WTC11 (cell line): ENCODE measurements around the gene TMEM40. TPM values are rescaled to one million over a fixed set of nuclear protein-coding genes. Genes with fewer than 3 reads are reported as not detected.

Experiments
- ATAC-seq: fragments of 200-7000 bp; cut with Tn5 transposase; 2 replicates; pipeline ENCODE4 v1.10.0; 2021; ENCODE audit warnings: mild to moderate bottlenecking, moderate library complexity
- CTCF ChIA-PET: fragments of 300-600 bp; sonication (Branson Sonifier 250); formaldehyde crosslinking; loops from one replicate; lab custom pipeline; 2021; ENCODE audit warnings: antibody characterized with exemption; lab: Charles Lee
- POLR2A ChIA-PET: fragments of 350-600 bp; sonication (Branson Sonifier 250); formaldehyde crosslinking; loops from one replicate; lab custom pipeline; 2021; ENCODE audit warnings: antibody characterized with exemption; lab: Charles Lee
- DNase-seq: peaks from one replicate; pipeline ENCODE4 v3.0.0; 2021; ENCODE audit warnings: low spot score
- H3K27ac Mint-ChIP-seq: 2 replicates; pipeline ENCODE4 v1.8.0; 2021; ENCODE audit warnings: mixed read lengths
- H3K27me3 Mint-ChIP-seq: 2 replicates; pipeline ENCODE4 v1.8.0; 2021; ENCODE audit warnings: low read depth, mild to moderate bottlenecking, moderate library complexity, mixed read lengths
- H3K36me3 Mint-ChIP-seq: 2 replicates; pipeline ENCODE4 v1.8.0; 2021; ENCODE audit warnings: mixed read lengths
- H3K4me1 Mint-ChIP-seq: 2 replicates; pipeline ENCODE4 v1.8.0; 2022; ENCODE audit warnings: mixed read lengths
- H3K4me3 Mint-ChIP-seq: 2 replicates; pipeline ENCODE4 v1.8.0; 2021; ENCODE audit warnings: mild to moderate bottlenecking, moderate library complexity, mixed read lengths
- H3K9me3 Mint-ChIP-seq: 2 replicates; pipeline ENCODE4 v1.8.0; 2021; ENCODE audit warnings: mixed read lengths
- ESRRA ChIP-seq: sonication (generic); formaldehyde crosslinking; IDR thresholded peaks from 2 replicates; pipeline ENCODE4 v1.8.1; 2022; ENCODE audit warnings: mild to moderate bottlenecking, missing genetic modification reagents, borderline replicate concordance
- GABPB1 ChIP-seq: sonication (generic); formaldehyde crosslinking; IDR thresholded peaks from 2 replicates; pipeline ENCODE4 v1.8.1; 2023; ENCODE audit warnings: mild to moderate bottlenecking, missing genetic modification reagents
- JUN ChIP-seq: sonication (generic); formaldehyde crosslinking; IDR thresholded peaks from 2 replicates; pipeline ENCODE4 v1.8.0; 2023; ENCODE audit warnings: mild to moderate bottlenecking, missing genetic modification reagents
- NR1H2 ChIP-seq: sonication (generic); formaldehyde crosslinking; IDR thresholded peaks from 2 replicates; pipeline ENCODE4 v1.9.0; 2021; ENCODE audit warnings: mild to moderate bottlenecking, moderate library complexity, missing genetic modification reagents
- RORB ChIP-seq: fragments of 250-450 bp; sonication (Bioruptor Pico); IDR thresholded peaks from 2 replicates; pipeline ENCODE4 v1.9.0; 2021; ENCODE audit warnings: mild to moderate bottlenecking
- SMAD3 ChIP-seq: sonication (generic); formaldehyde crosslinking; IDR thresholded peaks from 2 replicates; pipeline ENCODE4 v1.8.0; 2022; ENCODE audit warnings: missing genetic modification reagents, mild to moderate bottlenecking, borderline replicate concordance
- TEAD1 ChIP-seq: sonication (generic); formaldehyde crosslinking; IDR thresholded peaks from 2 replicates; pipeline ENCODE4 v1.8.0; 2022; ENCODE audit warnings: mild to moderate bottlenecking, missing genetic modification reagents
- ZNF232 ChIP-seq: sonication (generic); formaldehyde crosslinking; IDR thresholded peaks from 2 replicates; pipeline ENCODE4 v1.8.0; 2022; ENCODE audit warnings: mild to moderate bottlenecking, missing genetic modification reagents
- ZNF317 ChIP-seq: sonication (generic); formaldehyde crosslinking; IDR thresholded peaks from 2 replicates; pipeline ENCODE4 v1.8.1; 2023; ENCODE audit warnings: low read depth, mild to moderate bottlenecking, moderate library complexity, missing genetic modification reagents, borderline replicate concordance
- ZNF396 ChIP-seq: fragments of 250-450 bp; sonication (Bioruptor Pico); IDR thresholded peaks from 2 replicates; pipeline ENCODE4 v1.8.0; 2021; ENCODE audit warnings: mild to moderate bottlenecking, moderate library complexity, borderline replicate concordance
- ZNF423 ChIP-seq: fragments of 250-450 bp; sonication (Bioruptor Pico); IDR thresholded peaks from 2 replicates; pipeline ENCODE4 v2.1.2; 2022; ENCODE audit warnings: mild to moderate bottlenecking, moderate library complexity
- total RNA-seq: library from RNA; stranded (reverse); gene quantifications from 3 replicates; pipeline ENCODE4 v1.2.3, GENCODE V29; 2021
- TF ChIP-seq, protein P1 (sequence below): fragments of 200-600 bp; IDR thresholded peaks from 2 replicates; pipeline ENCODE4 v1.8.0; 2022; ENCODE audit warnings: antibody characterized with exemption
- TF ChIP-seq, protein P2 (sequence below): sonication (generic); formaldehyde crosslinking; IDR thresholded peaks from 2 replicates; pipeline ENCODE4 v1.8.1; 2023; ENCODE audit warnings: mild to moderate bottlenecking, moderate library complexity, missing genetic modification reagents
- TF ChIP-seq, protein P3 (sequence below): sonication (generic); formaldehyde crosslinking; IDR thresholded peaks from 2 replicates; pipeline ENCODE4 v1.8.1; 2023; ENCODE audit warnings: mild to moderate bottlenecking, missing genetic modification reagents
- TF ChIP-seq, protein P4 (sequence below): fragments of 250-450 bp; sonication (Bioruptor Pico); IDR thresholded peaks from 2 replicates; pipeline ENCODE4 v1.9.0; 2021; ENCODE audit warnings: mild to moderate bottlenecking
- TF ChIP-seq, protein P5 (sequence below): sonication (generic); formaldehyde crosslinking; IDR thresholded peaks from 2 replicates; pipeline ENCODE4 v1.8.1; 2022; ENCODE audit warnings: mild to moderate bottlenecking, moderate library complexity, missing genetic modification reagents
- TF ChIP-seq, protein P6 (sequence below): sonication (generic); formaldehyde crosslinking; IDR thresholded peaks from 2 replicates; pipeline ENCODE4 v1.8.0; 2022; ENCODE audit warnings: mild to moderate bottlenecking, missing genetic modification reagents

TMEM40 gene
- total RNA-seq, 1 experiment from 2014 or later: 0.17 TPM

DNA sequence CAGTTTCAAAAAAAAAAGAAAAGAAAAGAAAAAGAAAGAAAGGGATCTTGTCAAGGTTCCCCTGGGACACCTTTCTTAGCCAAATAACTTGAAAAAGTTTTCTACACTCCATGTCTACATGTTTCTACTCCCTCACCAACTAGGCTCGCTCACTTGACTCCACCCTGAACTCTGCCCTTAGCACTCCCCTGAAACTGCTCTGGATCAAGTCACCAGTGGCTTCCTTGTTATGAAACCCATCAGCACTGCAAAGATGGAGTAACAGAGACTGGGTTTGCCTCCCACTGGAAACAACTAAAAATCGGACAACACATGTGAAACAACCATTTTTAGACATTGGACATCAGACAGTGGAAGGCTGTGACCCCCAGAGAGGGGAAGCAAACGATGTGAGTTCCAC is 36.8 kb downstream of the TMEM40 start (continued):
- TF ChIP-seq, protein P1, sequence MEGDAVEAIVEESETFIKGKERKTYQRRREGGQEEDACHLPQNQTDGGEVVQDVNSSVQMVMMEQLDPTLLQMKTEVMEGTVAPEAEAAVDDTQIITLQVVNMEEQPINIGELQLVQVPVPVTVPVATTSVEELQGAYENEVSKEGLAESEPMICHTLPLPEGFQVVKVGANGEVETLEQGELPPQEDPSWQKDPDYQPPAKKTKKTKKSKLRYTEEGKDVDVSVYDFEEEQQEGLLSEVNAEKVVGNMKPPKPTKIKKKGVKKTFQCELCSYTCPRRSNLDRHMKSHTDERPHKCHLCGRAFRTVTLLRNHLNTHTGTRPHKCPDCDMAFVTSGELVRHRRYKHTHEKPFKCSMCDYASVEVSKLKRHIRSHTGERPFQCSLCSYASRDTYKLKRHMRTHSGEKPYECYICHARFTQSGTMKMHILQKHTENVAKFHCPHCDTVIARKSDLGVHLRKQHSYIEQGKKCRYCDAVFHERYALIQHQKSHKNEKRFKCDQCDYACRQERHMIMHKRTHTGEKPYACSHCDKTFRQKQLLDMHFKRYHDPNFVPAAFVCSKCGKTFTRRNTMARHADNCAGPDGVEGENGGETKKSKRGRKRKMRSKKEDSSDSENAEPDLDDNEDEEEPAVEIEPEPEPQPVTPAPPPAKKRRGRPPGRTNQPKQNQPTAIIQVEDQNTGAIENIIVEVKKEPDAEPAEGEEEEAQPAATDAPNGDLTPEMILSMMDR: no peak
- TF ChIP-seq NR1H2 (CRISPR knock-in tag) (no peak), ESRRA (CRISPR knock-in tag) (no peak)
- TF ChIP-seq, protein P2, sequence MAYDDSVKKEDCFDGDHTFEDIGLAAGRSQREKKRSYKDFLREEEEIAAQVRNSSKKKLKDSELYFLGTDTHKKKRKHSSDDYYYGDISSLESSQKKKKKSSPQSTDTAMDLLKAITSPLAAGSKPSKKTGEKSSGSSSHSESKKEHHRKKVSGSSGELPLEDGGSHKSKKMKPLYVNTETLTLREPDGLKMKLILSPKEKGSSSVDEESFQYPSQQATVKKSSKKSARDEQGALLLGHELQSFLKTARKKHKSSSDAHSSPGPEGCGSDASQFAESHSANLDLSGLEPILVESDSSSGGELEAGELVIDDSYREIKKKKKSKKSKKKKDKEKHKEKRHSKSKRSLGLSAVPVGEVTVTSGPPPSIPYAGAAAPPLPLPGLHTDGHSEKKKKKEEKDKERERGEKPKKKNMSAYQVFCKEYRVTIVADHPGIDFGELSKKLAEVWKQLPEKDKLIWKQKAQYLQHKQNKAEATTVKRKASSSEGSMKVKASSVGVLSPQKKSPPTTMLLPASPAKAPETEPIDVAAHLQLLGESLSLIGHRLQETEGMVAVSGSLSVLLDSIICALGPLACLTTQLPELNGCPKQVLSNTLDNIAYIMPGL (CRISPR knock-in tag): no peak
- TF ChIP-seq, protein P3, sequence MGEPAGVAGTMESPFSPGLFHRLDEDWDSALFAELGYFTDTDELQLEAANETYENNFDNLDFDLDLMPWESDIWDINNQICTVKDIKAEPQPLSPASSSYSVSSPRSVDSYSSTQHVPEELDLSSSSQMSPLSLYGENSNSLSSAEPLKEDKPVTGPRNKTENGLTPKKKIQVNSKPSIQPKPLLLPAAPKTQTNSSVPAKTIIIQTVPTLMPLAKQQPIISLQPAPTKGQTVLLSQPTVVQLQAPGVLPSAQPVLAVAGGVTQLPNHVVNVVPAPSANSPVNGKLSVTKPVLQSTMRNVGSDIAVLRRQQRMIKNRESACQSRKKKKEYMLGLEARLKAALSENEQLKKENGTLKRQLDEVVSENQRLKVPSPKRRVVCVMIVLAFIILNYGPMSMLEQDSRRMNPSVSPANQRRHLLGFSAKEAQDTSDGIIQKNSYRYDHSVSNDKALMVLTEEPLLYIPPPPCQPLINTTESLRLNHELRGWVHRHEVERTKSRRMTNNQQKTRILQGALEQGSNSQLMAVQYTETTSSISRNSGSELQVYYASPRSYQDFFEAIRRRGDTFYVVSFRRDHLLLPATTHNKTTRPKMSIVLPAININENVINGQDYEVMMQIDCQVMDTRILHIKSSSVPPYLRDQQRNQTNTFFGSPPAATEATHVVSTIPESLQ (CRISPR knock-in tag): no peak

DNA sequence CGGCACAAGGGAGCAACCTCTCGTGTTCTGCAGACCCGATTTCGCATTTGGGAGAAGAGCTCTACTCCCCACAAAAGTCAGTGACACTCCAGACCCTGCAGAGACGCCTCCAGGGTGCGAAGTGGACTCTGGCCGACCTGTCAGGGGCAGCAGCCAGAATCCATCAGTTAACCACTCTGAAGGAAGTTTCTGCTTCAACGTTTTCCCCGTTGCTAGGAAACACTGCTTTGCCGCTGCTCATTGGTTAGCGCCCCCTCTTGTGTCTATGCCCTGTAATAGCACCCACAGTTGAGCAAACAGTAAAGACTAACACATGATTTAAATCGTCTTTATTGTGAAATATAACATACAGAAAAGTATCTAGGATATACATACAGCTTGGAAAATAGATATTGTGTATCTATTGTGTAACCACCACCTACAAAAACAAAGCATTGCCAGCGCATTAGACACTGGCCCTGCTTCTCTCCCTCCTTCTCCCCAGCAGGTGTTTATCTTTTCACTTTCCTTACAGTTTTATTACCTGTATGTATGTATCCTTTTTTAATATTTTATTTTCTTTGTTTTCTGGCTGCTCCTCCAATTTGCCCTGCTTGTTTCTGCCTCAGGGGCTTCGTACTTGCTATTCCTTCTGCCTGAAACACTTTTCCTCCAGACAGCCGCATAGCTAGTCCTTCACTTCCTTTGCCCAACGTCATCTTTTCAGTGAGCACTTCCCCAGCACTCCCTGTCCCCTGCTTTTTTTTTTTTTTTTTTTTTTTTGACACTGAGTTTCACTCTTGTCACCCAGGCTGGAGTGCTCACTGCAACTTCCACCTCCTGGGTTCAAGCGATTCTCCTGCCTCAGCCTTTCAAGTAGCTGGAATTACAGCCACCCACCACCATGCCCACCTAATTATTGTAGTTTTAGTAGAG is 38.8 kb downstream of the TMEM40 start:
- no peaks in the 10 kb centered on the region; the same call in 1 of the 2 replicates for H3K4me1 Mint-ChIP-seq
- no peaks in the 10 kb centered on the region for H3K36me3 Mint-ChIP-seq
- peaks cover 8% of the 10 kb centered on the region; the same call in 1 of the 2 replicates for H3K9me3 Mint-ChIP-seq
- no peak overlapping the region for H3K4me3 Mint-ChIP-seq
- H3K27ac Mint-ChIP-seq: no peak overlapping the region
- TF ChIP-seq JUN (CRISPR knock-in tag) (no peak), ZNF317 (peak; percentile 61; the same call in 1 of the 2 replicates)
- TF ChIP-seq, protein P1: peak; percentile 80
- TF ChIP-seq, protein P4, sequence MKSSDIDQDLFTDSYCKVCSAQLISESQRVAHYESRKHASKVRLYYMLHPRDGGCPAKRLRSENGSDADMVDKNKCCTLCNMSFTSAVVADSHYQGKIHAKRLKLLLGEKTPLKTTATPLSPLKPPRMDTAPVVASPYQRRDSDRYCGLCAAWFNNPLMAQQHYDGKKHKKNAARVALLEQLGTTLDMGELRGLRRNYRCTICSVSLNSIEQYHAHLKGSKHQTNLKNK (CRISPR knock-in tag): no peak
- DNase-seq: peak; percentile 75
- ChIA-PET POLR2A (no interaction called here), CTCF (interaction anchor here (0.6 to 1.9 kb wide), 15 partner anchors 11 to 140 kb away, joined by 3 to 18 read pairs (median 4); partner anchors contain the start of gene CAND2)
- ATAC-seq: peak; percentile 95
- no peaks in the 10 kb centered on the region; the same call in none of the 2 replicates for H3K27me3 Mint-ChIP-seq

DNA sequence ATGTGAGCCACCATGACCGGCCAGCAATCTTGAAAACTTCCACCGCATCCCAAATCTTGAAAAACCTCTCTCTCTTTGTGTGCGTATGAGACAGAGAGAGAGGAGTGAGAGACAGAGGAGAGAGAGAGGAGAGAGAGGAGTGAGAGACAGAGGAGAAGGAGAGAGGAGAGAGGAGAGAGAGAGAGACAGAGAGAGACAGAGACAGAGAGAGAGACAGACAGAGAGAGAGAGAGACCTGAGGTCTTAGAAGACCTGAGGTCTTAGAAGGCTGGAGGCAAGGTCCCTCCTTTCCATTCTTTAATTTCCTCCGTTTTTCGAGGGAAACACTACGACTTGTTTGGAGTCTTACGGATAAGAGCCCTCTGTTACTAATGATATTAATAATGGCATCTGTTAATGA is 39.5 kb downstream of the TMEM40 start:
- Mint-ChIP-seq H3K4me3 (no peak overlapping the region), H3K9me3 (peaks cover 2% of the 10 kb centered on the region; the same call in 1 of the 2 replicates), H3K4me1 (no peaks in the 10 kb centered on the region; the same call in 1 of the 2 replicates)
- TF ChIP-seq ZNF396 (no peak), SMAD3 (no peak), ZNF423 (CRISPR knock-in tag) (no peak), GABPB1 (CRISPR knock-in tag) (no peak), TEAD1 (no peak), ZNF232 (no peak), JUN (CRISPR knock-in tag) (no peak), RORB (CRISPR knock-in tag) (no peak)
- TF ChIP-seq, protein P5, sequence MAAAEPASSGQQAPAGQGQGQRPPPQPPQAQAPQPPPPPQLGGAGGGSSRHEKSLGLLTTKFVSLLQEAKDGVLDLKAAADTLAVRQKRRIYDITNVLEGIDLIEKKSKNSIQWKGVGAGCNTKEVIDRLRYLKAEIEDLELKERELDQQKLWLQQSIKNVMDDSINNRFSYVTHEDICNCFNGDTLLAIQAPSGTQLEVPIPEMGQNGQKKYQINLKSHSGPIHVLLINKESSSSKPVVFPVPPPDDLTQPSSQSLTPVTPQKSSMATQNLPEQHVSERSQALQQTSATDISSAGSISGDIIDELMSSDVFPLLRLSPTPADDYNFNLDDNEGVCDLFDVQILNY: no peak
- TF ChIP-seq, protein P6, sequence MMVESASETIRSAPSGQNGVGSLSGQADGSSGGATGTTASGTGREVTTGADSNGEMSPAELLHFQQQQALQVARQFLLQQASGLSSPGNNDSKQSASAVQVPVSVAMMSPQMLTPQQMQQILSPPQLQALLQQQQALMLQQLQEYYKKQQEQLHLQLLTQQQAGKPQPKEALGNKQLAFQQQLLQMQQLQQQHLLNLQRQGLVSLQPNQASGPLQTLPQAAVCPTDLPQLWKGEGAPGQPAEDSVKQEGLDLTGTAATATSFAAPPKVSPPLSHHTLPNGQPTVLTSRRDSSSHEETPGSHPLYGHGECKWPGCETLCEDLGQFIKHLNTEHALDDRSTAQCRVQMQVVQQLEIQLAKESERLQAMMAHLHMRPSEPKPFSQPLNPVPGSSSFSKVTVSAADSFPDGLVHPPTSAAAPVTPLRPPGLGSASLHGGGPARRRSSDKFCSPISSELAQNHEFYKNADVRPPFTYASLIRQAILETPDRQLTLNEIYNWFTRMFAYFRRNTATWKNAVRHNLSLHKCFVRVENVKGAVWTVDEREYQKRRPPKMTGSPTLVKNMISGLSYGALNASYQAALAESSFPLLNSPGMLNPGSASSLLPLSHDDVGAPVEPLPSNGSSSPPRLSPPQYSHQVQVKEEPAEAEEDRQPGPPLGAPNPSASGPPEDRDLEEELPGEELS (CRISPR knock-in tag): no peak

More for the DNA sequence above, 39.5 kb downstream of the TMEM40 start:
- ATAC-seq (no peak), DNase-seq (no peak)
- no peak overlapping the region for H3K27ac Mint-ChIP-seq
- CTCF ChIA-PET: interaction anchor here (0.6 to 1.9 kb wide), 4 partner anchors 10 to 160 kb away, joined by 3 to 18 read pairs (median 6); no protein-coding TSS in a partner anchor
- POLR2A ChIA-PET: no interaction called here
- H3K27me3 Mint-ChIP-seq: no peaks in the 10 kb centered on the region; the same call in 1 of the 2 replicates
- no peaks in the 10 kb centered on the region for H3K36me3 Mint-ChIP-seq
